GM23338 (cell line): ENCODE data around the gene ZNF717. TPM values are rescaled to one million over a fixed set of nuclear protein-coding genes. Genes with fewer than 3 reads are reported as not detected.
A peak's percentile ranks its signal among the peaks of the same experiment; 100 is the strongest.

ENCODE experiments used
- ATAC-seq: fragments of 200-7000 bp; cut with Tn5 transposase; 3 replicates; pipeline ENCODE4 v1.9.1; 2020
- DNase-seq: peaks from one replicate; pipeline ENCODE4 v3.0.0-alpha.2; 2015; ENCODE audit warnings: low spot score
- H2AFZ ChIP-seq: fragments of 200-600 bp; sonication (generic); 2 replicates; pipeline ENCODE4 v1.8.0; 2016; ENCODE audit warnings: antibody characterized with exemption, mild to moderate bottlenecking, moderate library complexity
- H3F3A ChIP-seq: fragments of 200-600 bp; sonication (generic); replicated peaks from 2 replicates; pipeline ENCODE4 v1.8.0; 2017; ENCODE audit warnings: antibody characterized with exemption, mixed run types, low read depth
- H3K27ac ChIP-seq: fragments of 200-600 bp; sonication (generic); 2 replicates; pipeline ENCODE4 v1.6.1; 2016; ENCODE audit warnings: low read depth
- H3K27me3 ChIP-seq: fragments of 200-600 bp; sonication (generic); 2 replicates; pipeline ENCODE4 v1.8.0; 2016; ENCODE audit warnings: mild to moderate bottlenecking, mixed run types, moderate library complexity; ENCODE audit not compliant: insufficient read depth
- H3K36me3 ChIP-seq: fragments of 200-600 bp; sonication (generic); 2 replicates; pipeline ENCODE4 v1.8.0; 2016; ENCODE audit warnings: mild to moderate bottlenecking; ENCODE audit not compliant: insufficient read depth
- H3K4me1 ChIP-seq: fragments of 200-600 bp; sonication (generic); 2 replicates; pipeline ENCODE4 v1.8.0; 2016; ENCODE audit warnings: mild to moderate bottlenecking, moderate library complexity; ENCODE audit not compliant: insufficient read depth
- H3K4me2 ChIP-seq: fragments of 200-600 bp; sonication (generic); 2 replicates; pipeline ENCODE4 v1.7.1; 2017; ENCODE audit warnings: mixed run types
- H3K4me3 ChIP-seq: fragments of 200-600 bp; sonication (generic); 2 replicates; pipeline ENCODE4 v1.6.1; 2016; ENCODE audit warnings: mixed run types
- H3K79me2 ChIP-seq: fragments of 200-600 bp; sonication (generic); replicated peaks from 2 replicates; pipeline ENCODE4 v1.8.0; 2017; ENCODE audit warnings: mild to moderate bottlenecking; ENCODE audit not compliant: insufficient read depth
- H3K9me2 ChIP-seq: fragments of 200-600 bp; sonication (generic); 2 replicates; pipeline ENCODE4 v1.8.0; 2017; ENCODE audit not compliant: insufficient read depth
- H4K20me1 ChIP-seq: fragments of 200-600 bp; sonication (generic); replicated peaks from 2 replicates; pipeline ENCODE4 v1.8.0; 2017; ENCODE audit warnings: mild to moderate bottlenecking; ENCODE audit not compliant: insufficient read depth
- H3K27ac Mint-ChIP-seq: 2 replicates; pipeline ENCODE4 v1.8.0; 2020; ENCODE audit warnings: inconsistent platforms, mild to moderate bottlenecking, moderate library complexity, mixed read lengths
- H3K27me3 Mint-ChIP-seq: 3 replicates; pipeline ENCODE4 v1.8.0; 2022; ENCODE audit warnings: low read depth, mild to moderate bottlenecking, moderate library complexity, mixed read lengths, inconsistent platforms; ENCODE audit not compliant: insufficient read depth, poor library complexity
- H3K36me3 Mint-ChIP-seq: 3 replicates; pipeline ENCODE4 v1.8.0; 2021; ENCODE audit warnings: low read depth, mild to moderate bottlenecking, inconsistent platforms, moderate library complexity, mixed read lengths
- H3K4me1 Mint-ChIP-seq: 3 replicates; pipeline ENCODE4 v1.8.0; 2020; ENCODE audit warnings: mild to moderate bottlenecking, inconsistent platforms, mixed read lengths
- H3K4me3 Mint-ChIP-seq: 3 replicates; pipeline ENCODE4 v1.8.0; 2021; ENCODE audit warnings: moderate library complexity, mild to moderate bottlenecking, inconsistent platforms, mixed read lengths
- H3K9me3 Mint-ChIP-seq: 3 replicates; pipeline ENCODE4 v1.8.0; 2020; ENCODE audit warnings: moderate library complexity, mild to moderate bottlenecking, inconsistent platforms, mixed read lengths
- CREB1 ChIP-seq: fragments of 250-450 bp; sonication (Bioruptor Pico); IDR thresholded peaks from 2 replicates; pipeline ENCODE4 v1.5.0; 2020; ENCODE audit warnings: low read depth, mild to moderate bottlenecking, moderate library complexity
- ETS1 ChIP-seq: IDR thresholded peaks from 2 replicates; pipeline ENCODE4 v1.6.1; 2016; ENCODE audit warnings: antibody characterized with exemption
- EZH2 ChIP-seq: fragments of 200-600 bp; sonication (generic); IDR thresholded peaks from one replicate; pipeline ENCODE4 v1.8.0; 2017; ENCODE audit warnings: antibody characterized with exemption, mild to moderate bottlenecking, low read depth; ENCODE audit not compliant: unreplicated experiment
- POLR2AphosphoS5 ChIP-seq: IDR thresholded peaks from 2 replicates; pipeline ENCODE4 v1.6.1; 2016; ENCODE audit warnings: antibody characterized with exemption, low read depth
- REST ChIP-seq: IDR thresholded peaks from one replicate; pipeline ENCODE4 v1.6.1; 2018; ENCODE audit warnings: antibody characterized with exemption; ENCODE audit not compliant: unreplicated experiment
- ZNF114 ChIP-seq: fragments of 250-450 bp; sonication (Bioruptor Pico); IDR thresholded peaks from 2 replicates; pipeline ENCODE4 v1.5.0; 2020; ENCODE audit warnings: mild to moderate bottlenecking, moderate library complexity
- ZNF331 ChIP-seq: fragments of 250-450 bp; sonication (Bioruptor Pico); IDR thresholded peaks from 2 replicates; pipeline ENCODE4 v1.5.0; 2020; ENCODE audit warnings: low read depth, mild to moderate bottlenecking, moderate library complexity
- ZNF462 ChIP-seq: fragments of 250-450 bp; sonication (Bioruptor Pico); IDR thresholded peaks from 2 replicates; pipeline ENCODE4 v1.5.0; 2020; ENCODE audit warnings: mild to moderate bottlenecking, moderate library complexity
- polyA plus RNA-seq: library from polyadenylated mRNA; unstranded; fragments of >200 nt; fragmentation: Nextera tagmentation; extraction: Ambion mirVana; gene quantifications from 2 replicates; pipeline ENCODE4 v1.2.1, GENCODE V29; 2016
- total RNA-seq: library from RNA; depleted of rRNA; stranded (reverse); fragments of >200 nt; shearing (Covaris generic); gene quantifications from 2 replicates; pipeline ENCODE4 v1.2.3, GENCODE V29; 2014

Gene ZNF717
- total and polyA plus RNA-seq, 2 experiments from 2014 or later = 7.7 to 15.3 TPM

GRCh38 chr3:75768303-75769017, 16.9 kb downstream of the ZNF717 start (continued):
- TF ChIP-seq ZNF331 (CRISPR knock-in tag) = no peak
- no peak for TF ChIP-seq CREB1
- no peak for TF ChIP-seq ZNF462 (CRISPR knock-in tag)

GRCh38 chr3:75737831-75738493, 47.4 kb downstream of the ZNF717 start:
- Histone ChIP-seq H3K27ac (no peak overlapping the region), H3K36me3 (no peaks in the 10 kb centered on the region; the same call in 1 of the 2 replicates)

More at GRCh38 chr3:75737831-75738493, 47.4 kb downstream of the ZNF717 start:
- H3K36me3 Mint-ChIP-seq = peaks cover 89% of the 10 kb centered on the region
- Histone ChIP-seq H3K9me2 (no peaks in the 10 kb centered on the region), H4K20me1 (no peaks in the 10 kb centered on the region), H2AFZ (no peak overlapping the region), H3K27me3 (no peaks in the 10 kb centered on the region), H3K79me2 (no peaks in the 10 kb centered on the region), H3K4me3 (peak overlapping the region; percentile 3; the same call in 1 of the 2 replicates), H3K4me1 (no peaks in the 10 kb centered on the region), H3K4me2 (no peak overlapping the region), H3F3A (no peaks in the 10 kb centered on the region)
- no peaks in the 10 kb centered on the region for H3K4me1 Mint-ChIP-seq
- no peak for ATAC-seq
- peak; percentile 54 for DNase-seq
- H3K9me3 Mint-ChIP-seq = peaks cover 98% of the 10 kb centered on the region
- no peak for TF ChIP-seq ETS1
- TF ChIP-seq CREB1 = no peak
- TF ChIP-seq POLR2AphosphoS5 = no peak
- no peak for TF ChIP-seq ZNF331 (CRISPR knock-in tag)
- no peak for TF ChIP-seq ZNF114 (CRISPR knock-in tag)
- TF ChIP-seq EZH2 = no peak
- TF ChIP-seq REST = no peak
- no peaks in the 10 kb centered on the region for H3K27me3 Mint-ChIP-seq
- H3K4me3 Mint-ChIP-seq = no peak overlapping the region
- H3K27ac Mint-ChIP-seq = no peak overlapping the region
